HG03097 (cell line): Measurements from ENCODE around the gene KCNF1.
"Not testable (repeated sequence)": the region's sequence is repeated elsewhere in the genome, so short reads cannot be mapped to it uniquely, and the experiment has no call there.

Experiments
- ATAC-seq: cut with Tn5 transposase; IDR thresholded peaks from one replicate; pipeline ENCODE4 v1.9.1; 2021; ENCODE audit not compliant: unreplicated experiment, low FRiP score

KCNF1 gene

GRCh38 chr2:10935953-10936942 lies 24.5 kb downstream of the KCNF1 start:
- no peak for ATAC-seq

- ATAC-seq, result no peak
Measured at GRCh38 chr2:10939058-10939457, 27.3 kb downstream of the KCNF1 start.

GRCh38 chr2:10940596-10940995 lies 28.9 kb downstream of the KCNF1 start:
- ATAC-seq, result no peak

GRCh38 chr2:10941383-10941782 lies 29.6 kb downstream of the KCNF1 start:
- no peak for ATAC-seq

- ATAC-seq, result no peak
Measured at GRCh38 chr2:10944799-10945198, 33.1 kb downstream of the KCNF1 start.

- no peak for ATAC-seq
Measured at GRCh38 chr2:10946394-10946793, 34.7 kb downstream of the KCNF1 start.

- no peak for ATAC-seq
Measured at GRCh38 chr2:10947005-10947440, 35.3 kb downstream of the KCNF1 start.

- no peak for ATAC-seq
Measured at GRCh38 chr2:10947446-10948187, 35.9 kb downstream of the KCNF1 start.

GRCh38 chr2:10948188-10948564 lies 36.4 kb downstream of the KCNF1 start:
- no peak for ATAC-seq

- no peak for ATAC-seq
Measured at GRCh38 chr2:10948606-10949230, 37.0 kb downstream of the KCNF1 start.

GRCh38 chr2:10949835-10950234 lies 38.1 kb downstream of the KCNF1 start:
- no peak for ATAC-seq

- no peak for ATAC-seq
Measured at GRCh38 chr2:10951558-10952414, 40.1 kb downstream of the KCNF1 start.

GRCh38 chr2:10954416-10954815 lies 42.7 kb downstream of the KCNF1 start:
- ATAC-seq, result no peak

GRCh38 chr2:10954856-10955818 lies 43.4 kb downstream of the KCNF1 start:
- ATAC-seq, result no peak

GRCh38 chr2:10956006-10956790 lies 44.5 kb downstream of the KCNF1 start:
- ATAC-seq, result no peak

GRCh38 chr2:10957391-10957790 lies 45.7 kb downstream of the KCNF1 start:
- no peak for ATAC-seq

- ATAC-seq, result not testable (repeated sequence)
Measured at GRCh38 chr2:10958452-10958851, 46.7 kb downstream of the KCNF1 start.
